Measurements from ENCODE around the gene PPM1L. TPM values are rescaled to one million over a fixed set of nuclear protein-coding genes. Genes with fewer than 3 reads are reported as not detected.

PPM1L gene
- total and polyA plus RNA-seq, 10 of the 15 experiments (the other 5 are each of a cell fraction or from before 2014, with no cell fraction given): under 0.01 to 0.33 (median 0.06) TPM; not detected in 1

GRCh38 chr3:160722331-160722730 is 33.7 kb upstream of the PPM1L start:
- BruUV-seq (replicated peaks): no TSS peak
- 5% methylated on average over 2 of the region's 2 CpGs for WGBS (ENCODE audit: insufficient coverage, insufficient replicate concordance, low lambda C conversion rate, missing lambda C conversion rate)
- Histone ChIP-seq H3K9me3 (replicated peaks; ENCODE audit: control insufficient read depth, insufficient read depth, low read length) (no peaks in the 10 kb centered on the region), H3K27ac (ENCODE audit: control insufficient read depth, insufficient read depth) (no peak overlapping the region), H4K20me1 (ENCODE audit: control insufficient read depth, insufficient read depth) (no peaks in the 10 kb centered on the region), H3K9ac (ENCODE audit: control insufficient read depth, insufficient read depth, low read length) (no peak overlapping the region), H3K4me2 (ENCODE audit: control insufficient read depth, insufficient read depth) (no peak overlapping the region), H2AFZ (ENCODE audit: control insufficient read depth, low read depth, low read length) (no peak overlapping the region), H3K36me3 (ENCODE audit: control insufficient read depth in 2 of 2, insufficient read depth in 2 of 2, low read length in 1 of 2) (no peaks in the 10 kb centered on the region), H3K4me1 (ENCODE audit: control insufficient read depth, insufficient read depth, low read length) (no peaks in the 10 kb centered on the region), H3K27me3 (replicated peaks in 1 of 2; ENCODE audit: control insufficient read depth in 2 of 2, insufficient read depth in 2 of 2, low read length in 1 of 2) (no peaks in the 10 kb centered on the region; a peak in 1 of 4 replicates), H3K79me2 (ENCODE audit: control insufficient read depth, insufficient read depth, low read length) (no peaks in the 10 kb centered on the region), H3K4me3 (no peak overlapping the region)
- POLR2A ChIA-PET: no interaction called here
- intact Hi-C loops (cut with micrococcal nuclease; ENCODE audit: unreplicated experiment) (no loop called here), in situ Hi-C loops (cut with MboI) (no loop called here)
- no peak for FAIRE-seq
- CTCF ChIA-PET: no interaction called here
- SMC1A ChIA-PET (ENCODE audit: uncharacterized antibody, unreplicated experiment): no interaction called here
- RAD21 ChIA-PET (ENCODE audit: unreplicated experiment): no interaction called here
- no peak for DNase-seq (ENCODE audit: low read depth, low spot score)
- no peak for TF ChIP-seq RUNX3 (IDR thresholded peaks at IDR 0.05; ENCODE audit: low read length)
- TF ChIP-seq CHD1 (IDR thresholded peaks at IDR 0.05; ENCODE audit: low read depth, low read length): no peak
- TF ChIP-seq RAD21 (IDR thresholded peaks at IDR 0.05; ENCODE audit: insufficient read depth, low read depth, low read length): no peak
- no peak for TF ChIP-seq MTA3 (IDR thresholded peaks at IDR 0.05; ENCODE audit: borderline replicate concordance, low read length)
- no peak for TF ChIP-seq ZZZ3 (IDR thresholded peaks at IDR 0.05; ENCODE audit: control insufficient read depth, insufficient read length, low read depth)
- no peak for ATAC-seq

- no peaks in the 10 kb centered on the region; a peak in 1 of 4 replicates for H3K27me3 ChIP-seq (replicated peaks in 1 of 2; ENCODE audit: control insufficient read depth in 2 of 2, insufficient read depth in 2 of 2, low read length in 1 of 2)
- ChIA-PET CTCF (no interaction called here), SMC1A (ENCODE audit: uncharacterized antibody, unreplicated experiment) (no interaction called here), RAD21 (ENCODE audit: unreplicated experiment) (no interaction called here), POLR2A (no interaction called here)
- H4K20me1 ChIP-seq (ENCODE audit: control insufficient read depth, insufficient read depth): no peaks in the 10 kb centered on the region
- 46% methylated on average over 2 of the region's 2 CpGs for WGBS (ENCODE audit: insufficient coverage, insufficient replicate concordance, low lambda C conversion rate, missing lambda C conversion rate)
- ATAC-seq (no peak), FAIRE-seq (no peak), DNase-seq (ENCODE audit: low read depth, low spot score) (no peak)
- intact Hi-C loops (cut with micrococcal nuclease; ENCODE audit: unreplicated experiment): no loop called here
- H3K4me3 ChIP-seq: no peak overlapping the region
- no peak overlapping the region for H3K4me2 ChIP-seq (ENCODE audit: control insufficient read depth, insufficient read depth)
- no TSS peak for BruUV-seq (replicated peaks)
- H3K36me3 ChIP-seq (ENCODE audit: control insufficient read depth in 2 of 2, insufficient read depth in 2 of 2, low read length in 1 of 2): no peaks in the 10 kb centered on the region
- no peaks in the 10 kb centered on the region for H3K9me3 ChIP-seq (replicated peaks; ENCODE audit: control insufficient read depth, insufficient read depth, low read length)
- no peak overlapping the region for H3K27ac ChIP-seq (ENCODE audit: control insufficient read depth, insufficient read depth)
- no peaks in the 10 kb centered on the region for H3K4me1 ChIP-seq (ENCODE audit: control insufficient read depth, insufficient read depth, low read length)
- in situ Hi-C loops (cut with MboI): no loop called here
- H3K79me2 ChIP-seq (ENCODE audit: control insufficient read depth, insufficient read depth, low read length): no peaks in the 10 kb centered on the region
- no peak overlapping the region for H3K9ac ChIP-seq (ENCODE audit: control insufficient read depth, insufficient read depth, low read length)
- H2AFZ ChIP-seq (ENCODE audit: control insufficient read depth, low read depth, low read length): no peak overlapping the region
- TF ChIP-seq JUND (IDR thresholded peaks at IDR 0.05; ENCODE audit: low read depth, low read length) (no peak), MXI1 (IDR thresholded peaks at IDR 0.05; ENCODE audit: low read depth, low read length) (no peak), ZBTB4 (CRISPR knock-in tag; IDR thresholded peaks at IDR 0.05) (no peak), TCF12 (IDR thresholded peaks at IDR 0.05; ENCODE audit: low read depth, low read length) (no peak), ELK1 (IDR thresholded peaks at IDR 0.05; ENCODE audit: low read depth, low read length) (no peak), EZH2 (IDR thresholded peaks at IDR 0.05; ENCODE audit: borderline replicate concordance, control insufficient read depth, low read depth, low read length) (no peak), RCOR1 (conservative IDR thresholded peaks at IDR 0.05; ENCODE audit: low read depth, low read length) (no peak), CBX3 (IDR thresholded peaks at IDR 0.05; ENCODE audit: borderline replicate concordance, low read depth) (no peak), SREBF1 (IDR thresholded peaks at IDR 0.05; ENCODE audit: low read length) (no peak), SIX5 (IDR thresholded peaks at IDR 0.05; ENCODE audit: low read depth, low read length, severe bottlenecking) (no peak), POLR2AphosphoS5 (IDR thresholded peaks at IDR 0.05; ENCODE audit: low read length) (no peak), CBFB (IDR thresholded peaks at IDR 0.05; ENCODE audit: low read depth) (no peak)
Observed at GRCh38 chr3:160725338-160725737, 30.7 kb upstream of the PPM1L start.

Data from GM12878 (cell line).